ENCODE results near the gene OTOG.

Gene OTOG

GRCh38 chr11:17695454-17696441 is 148.7 kb downstream of the OTOG start:
- no peak for DNase-seq (ENCODE audit: low read depth)

GRCh38 chr11:17696741-17697140 is 149.7 kb downstream of the OTOG start:
- no peak for DNase-seq (ENCODE audit: low read depth)
